HG03095 (cell line): ENCODE results near the gene DUOXA2.

Experiments used
- ATAC-seq: cut with Tn5 transposase; IDR thresholded peaks from one replicate; pipeline ENCODE4 v1.9.1; 2021; ENCODE audit warnings: moderate library complexity; ENCODE audit not compliant: unreplicated experiment

DUOXA2 gene

GRCh38 chr15:45116482-45117307 is 2.6 kb downstream of the DUOXA2 start:
- ATAC-seq: no peak

- ATAC-seq: no peak
Measured at GRCh38 chr15:45117308-45118130, 3.4 kb downstream of the DUOXA2 start.

- ATAC-seq: peak; percentile 95
Measured at GRCh38 chr15:45118131-45118588, 4.0 kb downstream of the DUOXA2 start.

GRCh38 chr15:45118996-45119395 is 4.9 kb downstream of the DUOXA2 start:
- no peak for ATAC-seq

GRCh38 chr15:45120081-45120972 is 6.2 kb downstream of the DUOXA2 start:
- no peak for ATAC-seq

GRCh38 chr15:45121020-45121419 is 6.9 kb downstream of the DUOXA2 start:
- ATAC-seq: no peak

GRCh38 chr15:45121706-45122417 is 7.7 kb downstream of the DUOXA2 start:
- no peak for ATAC-seq

- no peak for ATAC-seq
Measured at GRCh38 chr15:45122719-45123118, 8.6 kb downstream of the DUOXA2 start.

- ATAC-seq: no peak
Measured at GRCh38 chr15:45123397-45123796, 9.3 kb downstream of the DUOXA2 start.

- no peak for ATAC-seq
Measured at GRCh38 chr15:45126535-45127158, 12.5 kb downstream of the DUOXA2 start.

- no peak for ATAC-seq
Measured at GRCh38 chr15:45128971-45129639, 15.0 kb downstream of the DUOXA2 start.

GRCh38 chr15:45129651-45130129 is 15.6 kb downstream of the DUOXA2 start, which contains the start of the genes DUOX1 and DUOXA1:
DUOX1 (plus strand) TSS chr15:45129994; CDS start chr15:45131967, 1,973 bp downstream.
DUOXA1 (minus strand) TSS chr15:45129879; CDS start chr15:45123014, 6,865 bp downstream.
- ATAC-seq: no peak

GRCh38 chr15:45130291-45131000 is 16.3 kb downstream of the DUOXA2 start:
- ATAC-seq: no peak

GRCh38 chr15:45131510-45131909 is 17.4 kb downstream of the DUOXA2 start:
- no peak for ATAC-seq

GRCh38 chr15:45132844-45133560 is 18.9 kb downstream of the DUOXA2 start:
- no peak for ATAC-seq

GRCh38 chr15:45133561-45133920 is 19.4 kb downstream of the DUOXA2 start:
- no peak for ATAC-seq

GRCh38 chr15:45134046-45134445 is 19.9 kb downstream of the DUOXA2 start:
- ATAC-seq: no peak
